Measurements from ENCODE around the gene CNTROB.

The CNTROB gene

GRCh38 chr17:7959503-7960253 is 27.7 kb downstream of the CNTROB start:
- no peaks in the 10 kb centered on the region for H3K4me1 ChIP-seq (ENCODE audit: control insufficient read depth in 1 of 2, insufficient read depth in 2 of 2, low read length in 2 of 2)
- no peaks in the 10 kb centered on the region for H3K9me3 ChIP-seq (ENCODE audit: control insufficient read depth in 1 of 2, low read length in 2 of 2)
- H3K27ac ChIP-seq (ENCODE audit: low read depth, low read length) = no peak overlapping the region
- H3K9ac ChIP-seq (ENCODE audit: low read depth in 1 of 2, low read length in 2 of 2) = no peak overlapping the region
- no peaks in the 10 kb centered on the region for H3K36me3 ChIP-seq (ENCODE audit: control insufficient read depth in 1 of 2, insufficient read depth in 2 of 2, low read length in 2 of 2)
- H3K27me3 ChIP-seq (ENCODE audit: control insufficient read depth in 1 of 2, insufficient read depth in 2 of 2, low read length in 2 of 2) = peaks cover 0 to 4% of the 10 kb centered on the region in 2 donors
- H3K4me3 ChIP-seq (ENCODE audit: low read depth in 1 of 2, low read length in 2 of 2) = no peak overlapping the region

- no peak overlapping the region for H3K9ac ChIP-seq (ENCODE audit: low read depth in 1 of 2, low read length in 2 of 2)
- no peaks in the 10 kb centered on the region for H3K4me1 ChIP-seq (ENCODE audit: control insufficient read depth in 1 of 2, insufficient read depth in 2 of 2, low read length in 2 of 2)
- peaks cover 0 to 4% of the 10 kb centered on the region in 2 donors for H3K27me3 ChIP-seq (ENCODE audit: control insufficient read depth in 1 of 2, insufficient read depth in 2 of 2, low read length in 2 of 2)
- no peak overlapping the region for H3K4me3 ChIP-seq (ENCODE audit: low read depth in 1 of 2, low read length in 2 of 2)
- H3K36me3 ChIP-seq (ENCODE audit: control insufficient read depth in 1 of 2, insufficient read depth in 2 of 2, low read length in 2 of 2) = no peaks in the 10 kb centered on the region
- no peak overlapping the region for H3K27ac ChIP-seq (ENCODE audit: low read depth, low read length)
- no peaks in the 10 kb centered on the region for H3K9me3 ChIP-seq (ENCODE audit: control insufficient read depth in 1 of 2, low read length in 2 of 2)
Measured at GRCh38 chr17:7961421-7961820, 29.4 kb downstream of the CNTROB start.

GRCh38 chr17:7967751-7968150 is 35.7 kb downstream of the CNTROB start:
- no peak overlapping the region for H3K4me3 ChIP-seq (ENCODE audit: low read depth in 1 of 2, low read length in 2 of 2)
- no peaks in the 10 kb centered on the region for H3K9me3 ChIP-seq (ENCODE audit: control insufficient read depth in 1 of 2, low read length in 2 of 2)
- H3K4me1 ChIP-seq (ENCODE audit: control insufficient read depth in 1 of 2, insufficient read depth in 2 of 2, low read length in 2 of 2) = no peaks in the 10 kb centered on the region
- H3K27me3 ChIP-seq (ENCODE audit: control insufficient read depth in 1 of 2, insufficient read depth in 2 of 2, low read length in 2 of 2) = peaks cover 0 to 3% of the 10 kb centered on the region in 2 donors
- H3K27ac ChIP-seq (ENCODE audit: low read depth, low read length) = no peak overlapping the region
- no peak overlapping the region for H3K9ac ChIP-seq (ENCODE audit: low read depth in 1 of 2, low read length in 2 of 2)
- H3K36me3 ChIP-seq (ENCODE audit: control insufficient read depth in 1 of 2, insufficient read depth in 2 of 2, low read length in 2 of 2) = no peaks in the 10 kb centered on the region

GRCh38 chr17:7969433-7969832 is 37.4 kb downstream of the CNTROB start:
- no peak overlapping the region for H3K4me3 ChIP-seq (ENCODE audit: low read depth in 1 of 2, low read length in 2 of 2)
- H3K27ac ChIP-seq (ENCODE audit: low read depth, low read length) = no peak overlapping the region
- H3K27me3 ChIP-seq (ENCODE audit: control insufficient read depth in 1 of 2, insufficient read depth in 2 of 2, low read length in 2 of 2) = peaks cover 0 to 3% of the 10 kb centered on the region in 2 donors
- H3K36me3 ChIP-seq (ENCODE audit: control insufficient read depth in 1 of 2, insufficient read depth in 2 of 2, low read length in 2 of 2) = no peaks in the 10 kb centered on the region
- peaks cover 2 to 6% of the 10 kb centered on the region in 2 donors for H3K9me3 ChIP-seq (ENCODE audit: control insufficient read depth in 1 of 2, low read length in 2 of 2)
- H3K4me1 ChIP-seq (ENCODE audit: control insufficient read depth in 1 of 2, insufficient read depth in 2 of 2, low read length in 2 of 2) = no peaks in the 10 kb centered on the region
- no peak overlapping the region for H3K9ac ChIP-seq (ENCODE audit: low read depth in 1 of 2, low read length in 2 of 2)

GRCh38 chr17:7971651-7972050 is 39.6 kb downstream of the CNTROB start:
- Histone ChIP-seq H3K27ac (ENCODE audit: low read depth, low read length) (no peak overlapping the region), H3K27me3 (ENCODE audit: control insufficient read depth in 1 of 2, insufficient read depth in 2 of 2, low read length in 2 of 2) (peaks cover 3 to 4% of the 10 kb centered on the region in 2 donors), H3K9me3 (ENCODE audit: control insufficient read depth in 1 of 2, low read length in 2 of 2) (peaks cover 15 to 17% of the 10 kb centered on the region in 2 donors), H3K9ac (ENCODE audit: low read depth in 1 of 2, low read length in 2 of 2) (no peak overlapping the region), H3K4me1 (ENCODE audit: control insufficient read depth in 1 of 2, insufficient read depth in 2 of 2, low read length in 2 of 2) (no peaks in the 10 kb centered on the region), H3K4me3 (ENCODE audit: low read depth in 1 of 2, low read length in 2 of 2) (no peak overlapping the region), H3K36me3 (ENCODE audit: control insufficient read depth in 1 of 2, insufficient read depth in 2 of 2, low read length in 2 of 2) (no peaks in the 10 kb centered on the region)

- H3K9ac ChIP-seq (ENCODE audit: low read depth in 1 of 2, low read length in 2 of 2) = no peak overlapping the region
- peaks cover 3 to 4% of the 10 kb centered on the region in 2 donors for H3K27me3 ChIP-seq (ENCODE audit: control insufficient read depth in 1 of 2, insufficient read depth in 2 of 2, low read length in 2 of 2)
Measured at GRCh38 chr17:7972131-7972785, 40.3 kb downstream of the CNTROB start.

GRCh38 chr17:7974638-7975131 is 42.7 kb downstream of the CNTROB start:
- Histone ChIP-seq H3K4me3 (ENCODE audit: low read depth in 1 of 2, low read length in 2 of 2) (no peak overlapping the region), H3K27me3 (ENCODE audit: control insufficient read depth in 1 of 2, insufficient read depth in 2 of 2, low read length in 2 of 2) (peaks cover 3 to 4% of the 10 kb centered on the region in 2 donors), H3K9ac (ENCODE audit: low read depth in 1 of 2, low read length in 2 of 2) (no peak overlapping the region), H3K27ac (ENCODE audit: low read depth, low read length) (no peak overlapping the region), H3K4me1 (ENCODE audit: control insufficient read depth in 1 of 2, insufficient read depth in 2 of 2, low read length in 2 of 2) (no peaks in the 10 kb centered on the region), H3K9me3 (ENCODE audit: control insufficient read depth in 1 of 2, low read length in 2 of 2) (peaks cover 15 to 17% of the 10 kb centered on the region in 2 donors), H3K36me3 (ENCODE audit: control insufficient read depth in 1 of 2, insufficient read depth in 2 of 2, low read length in 2 of 2) (no peaks in the 10 kb centered on the region)

More at GRCh38 chr17:7972131-7972785, 40.3 kb downstream of the CNTROB start:
- H3K4me3 ChIP-seq (ENCODE audit: low read depth in 1 of 2, low read length in 2 of 2) = no peak overlapping the region
- H3K36me3 ChIP-seq (ENCODE audit: control insufficient read depth in 1 of 2, insufficient read depth in 2 of 2, low read length in 2 of 2) = no peaks in the 10 kb centered on the region
- H3K4me1 ChIP-seq (ENCODE audit: control insufficient read depth in 1 of 2, insufficient read depth in 2 of 2, low read length in 2 of 2) = no peaks in the 10 kb centered on the region
- peaks cover 15 to 17% of the 10 kb centered on the region in 2 donors for H3K9me3 ChIP-seq (ENCODE audit: control insufficient read depth in 1 of 2, low read length in 2 of 2)
- H3K27ac ChIP-seq (ENCODE audit: low read depth, low read length) = no peak overlapping the region

GRCh38 chr17:7977039-7977438 is 45.0 kb downstream of the CNTROB start:
- no peaks in the 10 kb centered on the region for H3K36me3 ChIP-seq (ENCODE audit: control insufficient read depth in 1 of 2, insufficient read depth in 2 of 2, low read length in 2 of 2)
- no peak overlapping the region for H3K27ac ChIP-seq (ENCODE audit: low read depth, low read length)
- no peak overlapping the region for H3K4me3 ChIP-seq (ENCODE audit: low read depth in 1 of 2, low read length in 2 of 2)
- H3K9ac ChIP-seq (ENCODE audit: low read depth in 1 of 2, low read length in 2 of 2) = no peak overlapping the region
- H3K4me1 ChIP-seq (ENCODE audit: control insufficient read depth in 1 of 2, insufficient read depth in 2 of 2, low read length in 2 of 2) = no peaks in the 10 kb centered on the region
- peaks cover 1 to 4% of the 10 kb centered on the region in 2 donors for H3K27me3 ChIP-seq (ENCODE audit: control insufficient read depth in 1 of 2, insufficient read depth in 2 of 2, low read length in 2 of 2)
- H3K9me3 ChIP-seq (ENCODE audit: control insufficient read depth in 1 of 2, low read length in 2 of 2) = peaks cover 15 to 17% of the 10 kb centered on the region in 2 donors

- H3K4me3 ChIP-seq (ENCODE audit: low read depth in 1 of 2, low read length in 2 of 2) = no peak overlapping the region
- H3K9me3 ChIP-seq (ENCODE audit: control insufficient read depth in 1 of 2, low read length in 2 of 2) = peaks cover 15 to 17% of the 10 kb centered on the region in 2 donors
- H3K36me3 ChIP-seq (ENCODE audit: control insufficient read depth in 1 of 2, insufficient read depth in 2 of 2, low read length in 2 of 2) = no peaks in the 10 kb centered on the region
- H3K27ac ChIP-seq (ENCODE audit: low read depth, low read length) = no peak overlapping the region
- H3K27me3 ChIP-seq (ENCODE audit: control insufficient read depth in 1 of 2, insufficient read depth in 2 of 2, low read length in 2 of 2) = peaks cover 0 to 4% of the 10 kb centered on the region in 2 donors
- no peaks in the 10 kb centered on the region for H3K4me1 ChIP-seq (ENCODE audit: control insufficient read depth in 1 of 2, insufficient read depth in 2 of 2, low read length in 2 of 2)
- no peak overlapping the region for H3K9ac ChIP-seq (ENCODE audit: low read depth in 1 of 2, low read length in 2 of 2)
Measured at GRCh38 chr17:7977805-7978204, 45.8 kb downstream of the CNTROB start.

GRCh38 chr17:7982173-7982572 is 50.2 kb downstream of the CNTROB start:
- Histone ChIP-seq H3K36me3 (ENCODE audit: control insufficient read depth in 1 of 2, insufficient read depth in 2 of 2, low read length in 2 of 2) (no peaks in the 10 kb centered on the region), H3K27me3 (ENCODE audit: control insufficient read depth in 1 of 2, insufficient read depth in 2 of 2, low read length in 2 of 2) (no peaks in the 10 kb centered on the region), H3K4me1 (ENCODE audit: control insufficient read depth in 1 of 2, insufficient read depth in 2 of 2, low read length in 2 of 2) (no peaks in the 10 kb centered on the region), H3K27ac (ENCODE audit: low read depth, low read length) (no peak overlapping the region), H3K9me3 (ENCODE audit: control insufficient read depth in 1 of 2, low read length in 2 of 2) (no peaks in the 10 kb centered on the region), H3K4me3 (ENCODE audit: low read depth in 1 of 2, low read length in 2 of 2) (no peak overlapping the region), H3K9ac (ENCODE audit: low read depth in 1 of 2, low read length in 2 of 2) (no peak overlapping the region)

Data from duodenal mucosa (tissue), 2 donors.